ENCODE measurements around the gene ATG14.
"Not testable (repeated sequence)": the region's sequence is repeated elsewhere in the genome, so short reads cannot be mapped to it uniquely, and the experiment has no call there.

The ATG14 gene

DNA sequence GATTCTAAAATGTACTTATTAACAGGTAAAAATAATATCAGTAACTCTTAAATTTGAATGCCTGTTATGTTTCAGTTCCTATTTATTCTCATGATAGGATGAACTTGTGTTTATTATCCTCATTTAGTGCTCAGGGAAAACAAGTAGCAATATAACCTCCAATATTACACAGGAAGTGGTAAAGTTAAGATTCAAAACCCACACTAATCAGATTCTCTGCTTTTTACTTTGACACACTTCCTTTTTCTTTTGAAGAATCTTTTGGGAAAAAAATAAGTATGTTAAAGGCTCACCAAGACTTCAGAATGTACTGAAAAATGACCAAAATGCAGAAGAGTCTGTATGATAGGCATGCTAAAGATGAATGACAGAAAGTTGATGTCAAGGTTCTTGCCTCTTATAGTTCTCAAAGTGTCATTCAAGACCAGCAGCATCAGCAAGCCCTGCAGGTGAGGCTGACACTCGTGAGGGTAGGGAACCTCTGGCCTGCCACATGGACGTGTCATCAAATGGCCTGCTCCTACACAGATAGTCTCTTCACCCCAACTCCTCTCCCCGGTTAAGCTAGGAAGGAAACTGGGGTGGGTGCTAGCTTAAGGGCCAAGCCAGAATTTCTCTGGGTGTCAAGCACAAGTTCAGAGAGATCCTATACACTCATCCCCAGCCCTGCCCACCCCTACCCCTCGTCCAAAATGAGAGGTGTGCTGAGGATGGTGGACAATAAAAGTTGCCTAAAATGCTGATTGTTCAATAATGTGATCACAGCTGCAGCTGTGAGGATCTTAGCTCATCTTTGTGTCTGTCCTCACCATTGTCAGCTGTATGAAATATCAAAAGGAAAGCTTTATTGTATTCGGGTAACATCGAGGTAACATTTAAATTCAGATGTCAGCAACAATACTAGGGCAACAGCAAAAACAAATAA lies 22.5 kb upstream of the ATG14 start:
- no peak for DNase-seq (ENCODE audit: low read depth)

DNA sequence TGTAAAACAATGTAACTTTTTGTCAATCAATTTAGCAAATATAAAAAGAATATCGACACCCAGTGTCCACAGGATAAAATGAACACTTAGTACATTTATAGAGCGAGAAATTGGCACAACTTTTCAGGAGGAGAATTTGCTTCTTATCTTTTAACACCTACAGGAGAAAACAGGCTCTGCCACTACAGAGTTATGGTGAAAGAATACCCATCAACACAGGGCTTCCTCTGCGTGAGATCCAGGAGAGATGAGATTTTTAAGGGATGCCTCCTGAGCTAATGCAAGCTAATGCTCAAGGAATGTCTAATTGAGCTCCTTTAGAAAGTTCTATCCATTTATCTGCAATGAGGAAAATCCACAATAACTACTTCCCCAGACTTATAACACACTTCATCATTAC lies 21.0 kb upstream of the ATG14 start:
- no peak for DNase-seq (ENCODE audit: low read depth)

DNA sequence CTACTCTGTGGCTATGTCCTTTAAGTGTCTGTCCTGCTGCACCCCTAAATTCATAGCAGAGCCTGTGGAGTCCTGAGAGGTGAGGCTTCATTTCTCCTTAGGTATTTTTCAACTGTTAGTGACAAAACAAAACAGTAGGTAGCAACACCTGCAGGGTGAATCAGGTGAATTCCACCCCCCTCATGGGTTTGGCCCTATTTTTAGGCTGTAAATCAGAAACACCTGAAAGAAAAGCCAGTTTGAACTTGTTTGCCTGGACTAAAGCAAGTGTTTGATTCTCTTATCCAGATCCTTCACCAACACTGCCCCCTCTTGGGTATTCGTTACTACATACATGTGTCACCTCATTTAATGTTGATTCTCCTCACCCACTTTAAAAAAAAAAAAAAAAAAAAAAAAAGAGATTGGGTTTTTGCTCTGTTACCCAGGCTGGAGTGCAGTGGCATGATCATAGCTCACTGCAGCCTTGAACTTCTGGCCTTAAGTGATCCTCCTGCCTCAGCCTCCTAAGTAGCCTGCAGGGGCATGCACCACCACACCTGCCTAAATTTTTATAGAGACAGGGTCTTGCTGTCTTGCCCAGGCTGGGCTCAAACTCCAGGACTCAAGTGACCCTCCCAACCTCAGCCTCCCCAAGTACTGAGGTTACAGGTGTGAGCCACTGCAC lies 18.5 kb upstream of the ATG14 start:
- peak; percentile 82 for DNase-seq (ENCODE audit: low read depth)

DNA sequence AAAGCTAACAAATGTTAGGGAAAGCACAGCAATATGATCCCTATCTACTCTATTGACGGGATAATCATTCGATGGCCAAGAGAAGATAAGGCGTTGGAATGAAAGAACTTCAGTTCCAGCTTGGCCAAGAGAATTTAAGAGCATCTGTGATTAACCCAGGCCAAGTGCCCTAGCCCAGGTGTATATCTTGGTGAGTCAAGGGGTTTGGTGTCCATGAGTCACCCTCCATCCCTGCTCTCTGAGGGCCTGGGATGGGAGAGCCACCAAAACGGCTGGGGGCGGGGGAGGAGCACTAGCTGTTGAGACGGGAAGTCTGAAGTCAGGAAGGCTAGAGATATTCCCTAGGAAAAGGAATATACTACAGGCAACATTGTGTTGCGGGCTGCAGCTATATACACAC lies 15.8 kb upstream of the ATG14 start:
- DNase-seq (ENCODE audit: low read depth): peak; percentile 25

DNA sequence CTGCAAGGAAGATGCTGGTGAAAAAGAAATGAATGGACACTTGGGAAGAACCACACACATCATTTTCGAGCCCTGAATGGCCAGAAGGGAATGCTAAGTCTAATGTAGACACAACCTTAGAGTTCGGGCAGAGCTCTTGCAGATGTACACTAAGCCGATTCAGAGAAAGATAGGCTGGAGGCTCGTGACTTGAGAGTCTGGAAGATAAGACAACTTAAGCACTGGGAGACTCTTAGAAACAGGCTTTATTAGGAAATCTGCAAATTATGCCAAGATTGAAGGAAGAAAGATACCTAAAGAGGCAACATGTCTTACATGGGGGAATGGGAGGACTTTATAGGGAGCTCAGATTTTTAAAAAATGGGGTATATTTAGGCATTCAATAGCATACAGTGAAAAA lies 15.3 kb upstream of the ATG14 start:
- DNase-seq (ENCODE audit: low read depth): no peak

DNA sequence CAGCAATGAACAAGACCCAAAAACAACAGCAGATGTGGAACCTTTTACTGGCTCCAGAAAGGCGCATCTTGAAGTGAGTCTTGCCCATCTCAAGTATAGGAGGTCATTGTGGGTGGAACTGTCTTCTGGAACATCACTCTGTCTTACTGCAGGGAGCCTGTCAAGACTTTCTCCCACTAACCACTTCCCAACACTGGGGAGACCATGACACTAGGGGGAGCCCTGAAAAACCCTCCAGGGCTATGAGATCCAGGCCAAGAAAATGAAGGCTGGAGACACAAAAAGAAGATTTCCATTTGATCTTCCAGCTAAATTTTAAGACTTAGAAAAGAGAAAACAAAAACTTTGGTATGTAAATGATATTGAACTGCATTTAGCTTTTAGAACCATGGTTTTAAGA lies 13.5 kb upstream of the ATG14 start:
- peak; percentile 46 for DNase-seq (ENCODE audit: low read depth)

DNA sequence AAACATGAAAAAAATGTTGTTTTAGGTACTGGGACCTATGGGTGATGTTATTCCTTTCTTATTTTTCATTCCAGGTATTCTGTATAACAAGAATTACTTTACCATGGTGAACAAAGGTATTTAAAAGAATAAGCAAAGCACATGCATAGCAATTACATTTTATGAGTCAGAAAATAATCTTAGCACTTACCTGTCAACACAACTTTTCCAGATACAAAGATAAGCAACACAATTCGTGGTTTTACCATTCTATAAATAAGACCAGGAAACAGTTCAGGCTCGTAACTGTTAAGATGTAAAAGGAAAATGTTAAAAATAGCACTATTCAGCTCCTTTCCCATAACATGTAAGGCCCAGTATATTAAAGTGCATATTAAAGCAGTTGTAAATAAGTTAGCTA lies 12.3 kb upstream of the ATG14 start:
- no peak for DNase-seq (ENCODE audit: low read depth)

DNA sequence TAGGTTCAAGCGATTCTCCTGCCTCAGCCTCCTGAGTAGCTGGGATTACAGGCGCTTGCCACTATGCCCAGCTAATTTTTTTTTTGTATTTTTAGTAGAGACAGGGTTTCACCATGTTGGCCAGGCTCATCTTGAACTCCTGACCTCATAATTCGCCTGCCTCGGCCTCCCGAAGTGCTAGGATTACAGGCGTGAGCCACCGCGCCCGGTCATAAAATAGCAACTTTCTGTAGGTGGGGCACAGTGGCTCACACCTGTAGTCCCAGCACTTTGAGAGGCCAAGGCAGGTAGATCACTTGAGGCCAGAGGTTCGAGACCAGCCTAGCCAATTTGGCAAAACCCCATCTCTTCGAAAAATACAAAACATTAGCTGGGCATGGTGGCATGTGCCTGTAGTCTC lies 10.7 kb upstream of the ATG14 start:
- DNase-seq (ENCODE audit: low read depth): not testable (repeated sequence)

DNA sequence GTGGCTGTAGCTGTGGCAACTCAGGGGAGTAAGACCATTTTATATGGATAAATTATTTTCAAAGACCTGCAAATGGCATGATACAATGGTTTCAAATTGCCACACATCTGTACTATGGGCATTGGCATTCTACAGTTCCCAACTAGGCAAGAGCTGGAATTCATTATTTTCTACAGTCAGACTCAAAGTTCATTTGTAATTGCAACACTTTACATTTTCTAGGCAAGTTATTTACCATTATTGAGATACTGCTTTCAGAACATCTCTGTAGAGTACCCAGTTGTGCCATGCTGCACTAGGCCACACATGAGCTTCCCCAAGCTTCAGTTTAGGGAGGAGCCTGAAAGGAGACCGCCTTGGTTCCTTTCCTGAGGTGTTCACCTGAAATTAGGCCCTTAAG lies 8.0 kb upstream of the ATG14 start:
- DNase-seq (ENCODE audit: low read depth): no peak

DNA sequence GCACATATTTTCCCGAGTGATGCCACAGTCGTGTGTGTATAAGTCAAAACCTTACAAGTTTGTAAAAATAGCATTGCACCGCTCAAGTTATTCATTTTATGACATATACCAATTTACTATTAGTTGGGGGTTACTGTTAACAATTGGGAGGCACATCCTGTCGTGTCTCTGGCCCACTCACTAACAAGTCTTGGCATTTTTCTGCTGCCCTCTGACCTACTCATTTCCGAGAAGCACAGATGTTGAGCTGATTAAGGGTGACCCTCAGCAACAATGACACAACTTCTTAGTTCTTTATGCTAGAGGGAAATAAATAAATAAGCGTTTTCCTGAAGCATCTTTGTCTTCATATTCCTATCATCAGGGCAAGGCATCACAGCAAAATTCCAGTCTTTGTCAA lies 6.8 kb upstream of the ATG14 start:
- peak; percentile 33 for DNase-seq (ENCODE audit: low read depth)

DNA sequence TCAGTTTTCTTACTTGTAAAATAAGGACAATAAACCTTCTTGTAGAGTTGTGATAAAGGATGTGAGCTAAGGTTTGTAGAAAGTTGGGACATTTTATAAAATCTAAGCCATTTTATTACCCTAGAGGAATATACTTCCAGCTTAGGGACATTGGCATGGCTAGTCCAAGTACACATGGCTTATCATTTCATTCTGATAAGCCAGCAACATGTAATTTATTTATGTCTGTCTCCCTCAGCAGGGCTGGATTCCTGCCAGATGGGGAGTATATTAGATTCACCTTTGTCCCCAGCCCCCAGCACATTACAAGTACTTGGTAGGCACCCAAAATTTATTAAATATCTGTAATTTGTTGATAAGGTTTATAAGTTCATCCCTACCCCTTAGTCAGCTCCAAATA lies 6.3 kb upstream of the ATG14 start:
- DNase-seq (ENCODE audit: low read depth): no peak

DNA sequence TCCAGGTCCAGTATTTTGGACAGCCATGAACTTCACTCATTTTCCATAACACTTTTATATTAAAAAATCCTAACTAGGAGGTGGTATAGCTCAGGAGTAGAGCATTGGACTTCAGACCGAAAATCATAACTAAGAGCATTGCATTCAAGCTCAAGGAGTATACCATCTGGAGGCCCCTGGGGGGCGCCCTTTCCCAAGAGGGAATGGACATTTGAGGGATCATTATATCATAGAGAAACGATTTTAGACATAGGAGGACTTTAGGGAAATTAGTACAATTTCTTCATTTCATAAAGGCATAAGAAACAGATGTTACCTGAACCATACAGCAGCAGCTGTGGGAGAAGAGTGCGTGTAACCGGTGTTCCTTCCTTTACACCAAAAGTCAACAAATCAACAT lies 5.2 kb upstream of the ATG14 start:
- DNase-seq (ENCODE audit: low read depth): peak; percentile 45

DNA sequence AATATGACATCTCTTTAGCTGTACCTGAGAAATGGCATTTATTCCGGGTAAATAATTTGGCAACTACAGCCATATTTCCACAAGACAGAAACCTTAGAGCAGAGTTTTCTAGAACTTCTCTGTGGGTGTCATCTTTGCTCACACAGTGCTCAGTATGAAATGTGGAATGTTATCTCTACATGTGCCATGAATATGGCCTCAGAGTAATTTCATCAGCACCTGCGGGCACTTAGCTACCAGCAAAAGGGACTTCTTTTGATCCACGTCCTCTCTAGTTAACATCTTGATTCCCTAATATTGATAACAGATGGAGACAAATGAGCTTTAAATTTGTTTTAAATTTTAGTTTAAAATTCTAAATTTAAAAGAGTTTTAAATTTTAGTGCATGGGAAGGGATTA lies 2.9 kb upstream of the ATG14 start:
- no peak for DNase-seq (ENCODE audit: low read depth)

DNA sequence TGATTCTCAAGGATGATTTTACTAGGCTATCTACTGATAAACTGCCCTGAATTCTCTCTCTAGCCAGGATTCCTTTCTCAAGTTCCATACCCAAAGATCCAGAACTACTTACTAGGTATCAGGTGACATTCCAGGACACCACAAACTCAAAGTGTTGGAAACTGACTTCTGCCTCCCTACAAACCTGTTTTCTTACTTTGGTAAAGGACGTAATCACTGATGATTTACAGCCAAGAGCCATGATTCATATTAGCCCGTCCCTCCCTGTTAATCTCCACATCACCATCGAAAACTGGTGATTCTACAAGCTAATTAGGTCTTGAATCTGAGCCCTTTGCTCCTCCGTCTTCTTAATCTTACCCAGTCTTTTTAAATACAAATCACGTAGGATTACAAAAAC lies 1.0 kb upstream of the ATG14 start:
- no peak for DNase-seq (ENCODE audit: low read depth)

DNA sequence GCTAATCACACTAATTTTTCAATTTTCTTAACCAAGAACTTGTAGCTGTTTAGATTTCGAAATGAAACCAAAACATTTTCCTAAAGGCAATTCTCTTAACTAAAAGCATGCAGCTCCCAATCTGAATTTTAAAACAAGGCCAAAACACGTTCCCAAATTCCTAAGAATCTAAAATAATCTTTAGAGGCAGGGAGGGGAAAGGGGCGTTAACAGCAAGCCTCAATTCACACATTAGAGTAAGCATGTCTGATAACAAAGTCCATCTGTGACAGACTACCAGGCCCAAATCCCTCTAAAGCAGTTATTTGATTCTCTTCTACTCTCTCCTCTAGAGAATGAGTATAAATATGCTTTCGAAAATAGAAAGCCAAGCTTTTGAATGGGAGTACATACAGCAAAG lies 754 bp downstream of the ATG14 start:
- no peak for DNase-seq (ENCODE audit: low read depth)

DNA sequence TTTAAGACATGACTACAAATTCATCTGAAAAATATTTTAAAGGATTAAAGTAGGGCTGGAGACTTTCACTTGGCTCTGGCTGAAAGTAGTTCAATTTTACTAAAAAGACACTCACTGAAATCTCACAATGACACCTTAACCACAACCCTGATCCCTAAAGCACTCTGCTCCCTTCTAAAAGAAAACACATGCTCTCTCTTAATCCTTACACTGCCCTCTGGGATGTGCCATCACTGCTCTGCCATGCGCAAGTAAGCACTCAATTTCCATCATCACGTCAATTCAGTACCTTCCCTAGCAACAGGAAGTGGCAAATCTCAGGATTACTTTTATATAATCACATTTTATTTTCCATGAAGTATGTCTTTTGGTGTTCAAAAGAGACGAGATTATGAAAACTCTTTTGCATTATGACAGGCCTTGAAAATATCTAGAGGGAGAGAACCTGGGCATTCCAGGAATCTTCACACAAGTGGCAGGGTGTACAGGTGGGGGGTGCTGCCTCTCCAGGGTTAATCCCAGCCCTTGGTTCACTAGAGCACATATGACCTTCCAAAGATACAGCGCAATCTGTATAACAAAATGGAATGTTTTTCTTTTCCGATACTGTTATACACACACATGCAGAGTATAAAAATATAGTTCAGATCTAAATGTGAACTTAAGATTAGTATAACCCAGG lies 7.3 kb downstream of the ATG14 start:
- DNase-seq (ENCODE audit: low read depth): no peak

DNA sequence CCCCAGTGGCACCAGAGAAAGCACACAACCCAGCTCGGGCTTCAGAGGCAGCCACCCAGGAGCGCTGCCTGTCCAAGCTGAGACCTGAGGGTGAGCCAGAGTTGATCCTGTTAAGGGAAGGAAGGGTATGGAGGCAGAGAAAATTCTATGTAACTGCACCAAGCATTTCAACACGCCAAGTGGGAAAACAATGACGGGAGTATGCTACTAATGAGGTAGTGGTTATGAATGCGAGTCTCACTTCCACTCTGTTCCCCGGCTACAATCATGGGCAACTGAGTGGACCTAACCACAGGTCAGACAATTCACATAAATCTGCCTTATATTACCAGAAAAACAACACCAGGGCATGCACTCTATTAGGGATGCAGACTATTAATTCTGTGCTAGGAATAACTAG lies 9.9 kb downstream of the ATG14 start:
- DNase-seq (ENCODE audit: low read depth): no peak

DNA sequence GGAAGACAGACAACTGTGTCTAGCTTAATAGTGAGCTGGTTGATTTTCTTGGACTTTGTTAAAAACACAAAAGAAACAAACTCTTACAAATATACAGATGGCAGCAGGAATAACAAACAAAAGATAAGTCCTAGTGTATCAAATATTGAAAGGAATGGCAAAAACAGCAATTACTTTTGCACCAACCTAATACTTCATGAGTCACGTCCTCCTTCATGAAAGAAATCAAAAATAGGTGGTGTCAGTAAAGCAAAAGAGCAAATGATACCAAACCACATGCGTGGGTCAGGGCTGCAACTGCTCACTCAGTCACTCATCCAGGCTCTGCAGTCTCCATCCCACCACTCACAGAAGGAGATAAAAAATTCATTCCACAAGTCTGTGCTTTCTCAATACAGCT lies 11.8 kb downstream of the ATG14 start:
- peak; percentile 52 for DNase-seq (ENCODE audit: low read depth)

DNA sequence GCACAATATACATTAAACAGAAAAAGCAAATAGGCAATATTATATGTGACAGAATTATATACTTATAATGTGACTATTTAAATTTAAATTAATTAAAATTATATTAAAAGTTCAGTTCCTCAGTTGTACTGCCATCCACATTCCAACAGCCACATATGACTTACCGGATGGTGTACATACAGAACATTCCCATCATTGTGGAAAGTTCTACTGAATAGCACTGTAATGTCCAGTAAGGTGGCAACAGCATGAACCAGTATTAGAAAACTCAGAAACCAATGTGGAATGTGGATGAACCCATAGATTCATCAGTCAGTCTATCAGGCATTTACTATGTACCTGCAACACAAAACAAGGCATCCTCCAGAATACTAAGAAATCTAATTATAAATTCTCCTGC lies 12.4 kb downstream of the ATG14 start:
- peak; percentile 18 for DNase-seq (ENCODE audit: low read depth)

DNA sequence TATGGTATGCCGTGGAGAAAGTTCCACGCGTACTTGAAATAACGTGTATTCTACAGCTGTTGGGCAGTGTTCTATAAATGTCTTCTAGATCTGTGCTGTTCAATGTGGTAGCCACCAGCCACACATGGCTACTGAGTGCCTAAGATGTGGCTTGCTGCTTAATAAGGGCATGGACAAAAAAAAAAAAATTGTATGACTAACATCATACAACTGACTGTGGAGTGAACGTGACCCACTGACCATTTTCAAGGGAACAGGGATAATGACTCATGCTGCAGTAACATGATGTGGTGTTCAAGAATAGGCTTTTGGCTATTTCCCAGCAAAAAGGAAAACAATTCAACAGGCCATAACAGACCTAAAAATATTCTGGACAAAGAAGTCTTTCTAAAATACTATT lies 13.0 kb downstream of the ATG14 start:
- peak; percentile 98 for DNase-seq (ENCODE audit: low read depth)

DNA sequence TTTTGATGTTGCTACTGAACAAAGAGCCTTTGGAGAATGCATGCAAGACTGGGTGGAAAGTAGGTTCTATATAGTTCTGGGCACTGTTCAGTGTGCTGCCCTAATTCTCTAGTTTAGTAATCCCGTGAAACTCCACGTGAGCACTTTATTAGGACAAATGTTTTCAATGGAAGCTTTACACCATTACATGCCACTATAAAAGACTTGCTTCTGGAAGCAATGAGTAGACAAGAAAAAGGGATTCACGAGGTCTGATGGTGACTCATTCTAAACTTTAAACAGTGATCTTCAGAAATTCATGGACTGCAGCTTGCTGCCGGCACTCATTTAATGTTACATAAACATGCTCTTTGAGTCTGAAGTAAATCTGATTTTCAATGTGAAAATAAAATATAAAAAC lies 22.3 kb downstream of the ATG14 start:
- peak; percentile 86 for DNase-seq (ENCODE audit: low read depth)

DNA sequence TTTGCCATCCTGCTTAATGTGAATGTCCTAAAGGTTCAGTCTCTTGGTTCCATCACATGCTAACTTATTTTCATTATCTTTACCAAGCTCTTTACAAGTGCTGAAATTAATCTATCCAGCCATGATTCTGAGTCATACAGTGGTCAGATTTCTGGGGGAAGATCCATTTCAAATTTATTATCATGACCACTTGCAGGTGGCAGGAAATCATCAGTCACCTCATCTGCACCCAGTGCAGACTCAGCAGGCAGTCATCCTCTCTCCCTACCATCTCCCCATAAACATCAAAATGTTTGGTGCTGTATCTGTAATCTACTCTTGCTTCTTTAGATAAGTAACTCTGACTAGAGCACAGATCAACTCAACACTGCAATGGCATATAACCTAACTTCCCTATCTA lies 23.5 kb downstream of the ATG14 start:
- peak; percentile 86 for DNase-seq (ENCODE audit: low read depth)

DNA sequence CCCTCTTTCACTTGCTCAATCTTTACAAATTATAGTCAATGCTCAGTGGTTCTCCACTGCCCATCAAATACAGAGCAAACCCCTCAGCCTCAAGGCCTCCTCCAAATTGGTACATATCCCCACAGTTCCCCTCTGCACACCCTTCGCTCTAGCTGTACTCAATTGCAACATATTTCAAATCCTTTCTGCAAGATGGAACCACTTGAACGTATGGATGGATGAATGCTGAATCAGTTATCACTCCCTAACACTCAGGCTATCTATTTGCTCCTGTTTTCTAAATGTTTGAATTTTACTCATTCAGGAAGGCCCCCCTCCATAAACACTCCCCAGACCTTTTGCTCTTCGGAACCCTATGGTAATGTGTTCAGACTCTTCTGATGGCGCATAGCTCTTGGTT lies 24.5 kb downstream of the ATG14 start:
- no peak for DNase-seq (ENCODE audit: low read depth)

Measured in ELR (cell line).